Naive thymus-derived CD8-positive, alpha-beta T cell (primary cell): ENCODE data around the gene SPIB. TPM values are rescaled to one million over a fixed set of nuclear protein-coding genes. Genes with fewer than 3 reads are reported as not detected.

Source experiments
- ATAC-seq, 2 donors: fragments of 150-1000 bp; cut with Tn5 transposase in 1 of 2; sonication (Bioruptor Pico), chemical (Tn5 transposase) in 1 of 2; 1 replicate in 1 of 2; 2 replicates in 1 of 2; pipeline ENCODE4 v1.10.0; 2021; ENCODE audit warnings: mild to moderate bottlenecking in 2 of 2, moderate library complexity in 2 of 2
- POLR2A ChIA-PET: fragments of 350-600 bp; sonication (Branson Sonifier 250); formaldehyde crosslinking; loops from one replicate; lab custom pipeline; 2021; ENCODE audit warnings: antibody characterized with exemption; lab: Charles Lee
- DNase-seq, 10 donors: peaks; one replicate each; pipeline versions ENCODE4 v3.0.0 to v3.0.0-alpha.2; 2020 to 2022
- H3K27ac Mint-ChIP-seq, 10 donors: one replicate each; pipeline ENCODE4 v1.8.0; 2020 to 2022; ENCODE audit warnings: mild to moderate bottlenecking in 10 of 10, mixed read lengths in 10 of 10, moderate library complexity in 4 of 10, inconsistent platforms in 1 of 10
- H3K27me3 Mint-ChIP-seq, 5 donors: one replicate each; pipeline ENCODE4 v1.8.0; 2021 to 2022; ENCODE audit warnings: mixed read lengths in 5 of 5
- H3K36me3 Mint-ChIP-seq, 3 donors: one replicate each; pipeline ENCODE4 v1.8.0; 2020 to 2022; ENCODE audit warnings: mixed read lengths in 3 of 3, mild to moderate bottlenecking in 2 of 3, inconsistent platforms in 1 of 3
- H3K4me1 Mint-ChIP-seq, 4 donors: one replicate each; pipeline ENCODE4 v1.8.0; 2021 to 2022; ENCODE audit warnings: mixed read lengths in 4 of 4
- H3K4me3 Mint-ChIP-seq, 10 donors: one replicate each; pipeline ENCODE4 v1.8.0; 2020 to 2022; ENCODE audit warnings: mild to moderate bottlenecking in 10 of 10, mixed read lengths in 10 of 10, moderate library complexity in 6 of 10, inconsistent platforms in 1 of 10
- H3K9me3 Mint-ChIP-seq, 9 donors: one replicate each; pipeline ENCODE4 v1.8.0; 2020 to 2022; ENCODE audit warnings: mixed read lengths in 9 of 9, mild to moderate bottlenecking in 3 of 9, inconsistent platforms in 1 of 9, moderate library complexity in 1 of 9
- polyA plus RNA-seq, 3 donors: library from polyadenylated mRNA; unstranded; fragments of 300-500 nt; fragmentation: Illumina TruSeq; gene quantifications; one replicate each; pipeline ENCODE4 v1.2.3, GENCODE V29; 2021
- total RNA-seq, 8 experiments: library from RNA in 2 of 8; stranded (reverse) in 2 of 8; gene quantifications; one replicate each; pipeline ENCODE4 v1.2.3 and lab custom pipeline; 2021 to 2026

The SPIB gene
- total and polyA plus RNA-seq, 5 experiments from 2014 or later, result 0.10 to 5.6 (median 2.4) TPM; not detected in 1

DNA sequence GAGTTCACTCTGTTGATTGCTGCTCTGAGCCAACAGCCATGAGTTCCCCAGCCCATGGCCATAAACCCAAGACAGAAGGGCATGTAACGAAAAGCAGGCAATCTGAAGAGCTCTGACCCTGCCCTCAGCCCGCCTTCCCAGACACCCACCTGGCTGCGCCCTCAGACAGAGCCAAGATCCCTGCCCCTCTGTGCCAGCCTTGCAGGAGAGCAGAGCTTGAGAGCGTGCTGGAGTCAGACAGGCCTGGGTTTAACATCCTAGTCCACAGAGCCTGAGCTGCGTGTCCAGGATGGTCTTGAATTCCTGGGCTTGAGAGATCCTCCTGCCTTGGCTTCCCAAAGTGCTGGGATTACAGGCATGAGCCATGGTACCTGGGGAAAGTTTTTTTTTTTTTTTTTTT lies 38.6 kb downstream of the SPIB start:
- DNase-seq, result no peak
- Mint-ChIP-seq H3K9me3 (no peaks in the 10 kb centered on the region), H3K4me1 (peaks cover 0 to 12% (median 5%) of the 10 kb centered on the region in 4 donors), H3K27ac (no peak overlapping the region), H3K4me3 (no peak overlapping the region), H3K36me3 (peaks cover 0 to 2% (median 0%) of the 10 kb centered on the region in 3 donors), H3K27me3 (peaks cover 14 to 43% (median 21%) of the 10 kb centered on the region in 5 donors)
- POLR2A ChIA-PET, result no interaction called here
- no peak for ATAC-seq

DNA sequence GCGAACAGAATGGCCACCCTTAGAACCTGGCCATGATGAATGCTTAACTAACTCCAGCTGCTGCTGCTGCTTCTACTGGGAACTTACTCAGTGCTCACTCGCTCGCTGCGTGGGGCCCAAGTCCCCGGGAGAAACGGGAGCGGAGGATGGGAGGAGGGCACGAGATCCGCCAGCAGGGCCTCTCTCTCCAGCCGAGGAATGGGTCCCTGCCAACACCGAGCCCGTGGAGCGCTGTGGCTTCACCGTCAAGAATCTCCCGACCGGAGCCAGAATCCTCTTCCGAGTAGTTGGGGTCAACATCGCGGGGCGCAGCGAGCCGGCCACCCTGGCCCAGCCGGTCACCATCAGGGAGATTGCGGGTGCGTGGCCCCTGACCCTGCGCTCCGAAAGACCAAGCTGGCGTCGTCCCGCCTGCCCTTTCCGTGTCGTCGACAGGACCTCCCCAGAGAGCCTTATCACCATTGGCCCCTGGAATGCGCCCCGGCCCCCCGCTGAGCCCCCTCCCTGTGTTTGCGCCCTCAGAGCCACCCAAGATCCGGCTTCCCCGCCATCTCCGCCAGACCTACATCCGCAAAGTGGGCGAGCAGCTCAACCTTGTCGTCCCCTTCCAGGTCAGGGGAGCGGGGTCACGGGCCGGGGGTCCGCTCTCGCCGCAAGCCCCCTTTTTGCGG lies 39.8 kb downstream of the SPIB start:
- H3K27me3 Mint-ChIP-seq, result peaks cover 16 to 46% (median 30%) of the 10 kb centered on the region in 5 donors
- H3K9me3 Mint-ChIP-seq, result no peaks in the 10 kb centered on the region
- peaks cover 0 to 2% (median 0%) of the 10 kb centered on the region in 3 donors for H3K36me3 Mint-ChIP-seq
- no peak for ATAC-seq
- no peak for DNase-seq
- no peak overlapping the region for H3K27ac Mint-ChIP-seq
- POLR2A ChIA-PET, result interaction anchor here (0.6 kb wide), 1 partner anchor 90 kb away, joined by 6 read pairs; no protein-coding TSS in a partner anchor
- peaks cover 0 to 12% (median 5%) of the 10 kb centered on the region in 4 donors for H3K4me1 Mint-ChIP-seq
- no peak overlapping the region for H3K4me3 Mint-ChIP-seq

DNA sequence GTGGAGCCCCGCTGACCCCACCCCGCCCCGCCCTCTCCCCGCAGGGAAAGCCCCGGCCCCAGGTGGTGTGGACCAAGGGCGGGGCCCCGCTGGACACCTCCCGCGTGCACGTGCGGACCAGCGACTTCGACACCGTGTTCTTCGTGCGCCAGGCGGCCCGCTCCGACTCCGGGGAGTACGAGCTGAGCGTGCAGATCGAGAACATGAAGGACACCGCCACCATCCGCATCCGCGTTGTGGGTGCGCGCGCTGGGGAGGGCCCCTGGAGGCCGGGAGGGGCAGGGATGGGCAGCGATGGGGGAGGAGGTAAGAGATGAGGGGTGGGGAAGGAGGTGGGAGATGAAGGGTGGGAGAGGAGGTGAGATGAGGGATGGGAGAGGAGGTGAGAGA lies 40.3 kb downstream of the SPIB start:
- Mint-ChIP-seq H3K27me3 (peaks cover 16 to 46% (median 30%) of the 10 kb centered on the region in 5 donors), H3K4me1 (peaks cover 0 to 12% (median 5%) of the 10 kb centered on the region in 4 donors)
- POLR2A ChIA-PET, result interaction anchor here (0.6 kb wide), 1 partner anchor 91 kb away, joined by 6 read pairs; no protein-coding TSS in a partner anchor

GRCh38 chr19:50459638-50460037 lies 40.9 kb downstream of the SPIB start:
- POLR2A ChIA-PET, result no interaction called here
- no peak overlapping the region for H3K27ac Mint-ChIP-seq
- peaks cover 16 to 47% (median 30%) of the 10 kb centered on the region in 5 donors for H3K27me3 Mint-ChIP-seq

More for the DNA sequence above, 40.3 kb downstream of the SPIB start:
- H3K9me3 Mint-ChIP-seq, result no peaks in the 10 kb centered on the region
- H3K36me3 Mint-ChIP-seq, result peaks cover 0 to 2% (median 0%) of the 10 kb centered on the region in 3 donors
- H3K4me3 Mint-ChIP-seq, result no peak overlapping the region
- DNase-seq (no peak), ATAC-seq (no peak)
- no peak overlapping the region for H3K27ac Mint-ChIP-seq

GRCh38 chr19:50460161-50460765 lies 41.5 kb downstream of the SPIB start:
- peak overlapping the region in 1 of 10 donors; percentile 68 for H3K27ac Mint-ChIP-seq
- H3K9me3 Mint-ChIP-seq, result no peaks in the 10 kb centered on the region
- H3K27me3 Mint-ChIP-seq, result peaks cover 16 to 48% (median 32%) of the 10 kb centered on the region in 5 donors
- POLR2A ChIA-PET, result interaction anchor here (0.8 to 3.3 kb wide), 2 partner anchors 91 to 102 kb away, joined by 6 to 15 read pairs; no protein-coding TSS in a partner anchor
- H3K4me3 Mint-ChIP-seq, result peak overlapping the region in 1 of 10 donors; percentile 39
- DNase-seq, result no peak
- peaks cover 0 to 2% (median 0%) of the 10 kb centered on the region in 3 donors for H3K36me3 Mint-ChIP-seq
- H3K4me1 Mint-ChIP-seq, result peaks cover 0 to 12% (median 5%) of the 10 kb centered on the region in 4 donors
- peak in 1 of 2 donors; percentile 35 for ATAC-seq

More at GRCh38 chr19:50459638-50460037, 40.9 kb downstream of the SPIB start:
- H3K9me3 Mint-ChIP-seq, result no peaks in the 10 kb centered on the region
- peaks cover 0 to 2% (median 0%) of the 10 kb centered on the region in 3 donors for H3K36me3 Mint-ChIP-seq
- peaks cover 0 to 12% (median 5%) of the 10 kb centered on the region in 4 donors for H3K4me1 Mint-ChIP-seq
- DNase-seq (no peak), ATAC-seq (no peak)
- no peak overlapping the region for H3K4me3 Mint-ChIP-seq

DNA sequence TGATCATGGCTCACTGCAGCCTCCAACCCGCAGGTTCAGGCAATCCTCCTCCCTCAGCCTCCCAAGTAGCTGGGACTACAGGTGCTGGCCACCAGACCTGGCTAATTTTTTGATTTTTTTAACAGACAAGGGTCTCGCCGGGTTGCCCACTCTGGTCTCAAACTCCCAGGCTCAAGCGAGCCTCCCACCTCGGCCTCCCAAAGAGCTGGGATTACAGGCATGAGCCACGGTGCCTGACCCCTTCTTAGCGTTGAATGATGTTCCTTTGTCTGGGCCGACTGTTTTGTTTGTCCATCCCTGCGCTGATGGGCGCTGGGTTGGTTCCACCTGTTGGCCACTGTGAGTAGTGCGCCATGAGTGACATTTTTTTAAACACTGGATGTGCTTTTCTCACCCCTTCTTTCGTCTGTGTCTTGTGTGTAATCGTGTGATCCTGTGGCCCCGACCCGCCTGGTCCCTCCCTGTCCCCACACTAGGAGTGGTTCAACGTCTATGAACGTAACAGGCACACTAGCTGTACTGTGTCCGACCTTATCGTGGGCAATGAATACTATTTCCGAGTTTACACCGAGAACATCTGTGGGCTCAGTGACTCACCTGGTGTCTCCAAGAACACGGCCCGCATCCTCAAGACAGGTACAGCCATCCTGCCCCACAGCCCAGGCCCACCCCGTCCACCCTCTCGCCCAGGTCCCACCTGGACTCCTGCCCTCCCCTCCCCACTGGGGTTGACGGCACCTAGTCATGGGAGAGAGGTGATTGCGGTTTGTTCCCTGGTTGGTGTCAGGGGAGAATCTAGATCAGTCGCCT lies 42.5 kb downstream of the SPIB start:
- Mint-ChIP-seq H3K36me3 (peaks cover 0 to 2% (median 0%) of the 10 kb centered on the region in 3 donors), H3K27me3 (peaks cover 9 to 45% (median 26%) of the 10 kb centered on the region in 5 donors), H3K4me1 (peaks cover 0 to 12% (median 5%) of the 10 kb centered on the region in 4 donors), H3K9me3 (no peaks in the 10 kb centered on the region), H3K4me3 (peak overlapping the region in 1 of 10 donors; percentile 16), H3K27ac (peak overlapping the region in 1 of 10 donors; percentile 1)
- POLR2A ChIA-PET, result interaction anchor here (3.3 kb wide), 1 partner anchor 103 kb away, joined by 15 read pairs; no protein-coding TSS in a partner anchor
- peak; percentile 26 to 74 (median 50) for DNase-seq
- peak; percentile 74 to 95 for ATAC-seq

GRCh38 chr19:50462970-50463369 lies 44.2 kb downstream of the SPIB start:
- POLR2A ChIA-PET, result interaction anchor here (3.3 kb wide), 1 partner anchor 105 kb away, joined by 15 read pairs; no protein-coding TSS in a partner anchor
- Mint-ChIP-seq H3K27ac (no peak overlapping the region), H3K9me3 (no peaks in the 10 kb centered on the region), H3K4me1 (peaks cover 0 to 12% (median 5%) of the 10 kb centered on the region in 4 donors), H3K4me3 (no peak overlapping the region), H3K27me3 (peaks cover 5 to 35% (median 22%) of the 10 kb centered on the region in 5 donors), H3K36me3 (peaks cover 0 to 2% (median 0%) of the 10 kb centered on the region in 3 donors)
- DNase-seq (no peak), ATAC-seq (no peak)

DNA sequence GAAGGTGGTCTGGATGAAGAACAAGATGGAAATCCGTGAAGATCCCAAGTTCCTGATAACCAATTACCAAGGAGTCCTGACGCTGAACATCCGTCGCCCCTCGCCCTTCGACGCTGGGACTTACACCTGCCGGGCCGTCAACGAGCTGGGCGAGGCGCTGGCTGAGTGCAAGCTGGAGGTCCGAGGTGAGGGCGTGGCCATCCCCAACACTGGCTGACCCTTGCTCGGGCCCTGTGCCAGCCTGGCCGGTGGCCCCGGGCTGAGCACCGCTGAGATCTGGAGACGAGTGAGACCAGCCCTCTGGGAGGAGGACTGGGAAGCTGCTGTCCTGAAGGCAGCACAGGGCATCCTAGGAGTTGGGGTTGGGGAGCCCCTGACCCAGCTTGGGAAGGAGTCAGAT lies 45.6 kb downstream of the SPIB start:
- DNase-seq (no peak), ATAC-seq (no peak)
- Mint-ChIP-seq H3K36me3 (peaks cover 0 to 2% (median 0%) of the 10 kb centered on the region in 3 donors), H3K9me3 (no peaks in the 10 kb centered on the region), H3K27ac (no peak overlapping the region), H3K27me3 (peaks cover 6 to 49% (median 22%) of the 10 kb centered on the region in 5 donors), H3K4me1 (peaks cover 0 to 12% (median 5%) of the 10 kb centered on the region in 4 donors), H3K4me3 (no peak overlapping the region)
- POLR2A ChIA-PET, result no interaction called here

GRCh38 chr19:50465000-50465399 lies 46.3 kb downstream of the SPIB start:
- Mint-ChIP-seq H3K4me1 (peaks cover 0 to 11% (median 5%) of the 10 kb centered on the region in 4 donors), H3K27me3 (peaks cover 5 to 45% (median 15%) of the 10 kb centered on the region in 5 donors), H3K27ac (no peak overlapping the region), H3K36me3 (peaks cover 0 to 2% (median 0%) of the 10 kb centered on the region in 3 donors), H3K9me3 (no peaks in the 10 kb centered on the region), H3K4me3 (no peak overlapping the region)
- DNase-seq (no peak), ATAC-seq (no peak)
- POLR2A ChIA-PET, result no interaction called here

DNA sequence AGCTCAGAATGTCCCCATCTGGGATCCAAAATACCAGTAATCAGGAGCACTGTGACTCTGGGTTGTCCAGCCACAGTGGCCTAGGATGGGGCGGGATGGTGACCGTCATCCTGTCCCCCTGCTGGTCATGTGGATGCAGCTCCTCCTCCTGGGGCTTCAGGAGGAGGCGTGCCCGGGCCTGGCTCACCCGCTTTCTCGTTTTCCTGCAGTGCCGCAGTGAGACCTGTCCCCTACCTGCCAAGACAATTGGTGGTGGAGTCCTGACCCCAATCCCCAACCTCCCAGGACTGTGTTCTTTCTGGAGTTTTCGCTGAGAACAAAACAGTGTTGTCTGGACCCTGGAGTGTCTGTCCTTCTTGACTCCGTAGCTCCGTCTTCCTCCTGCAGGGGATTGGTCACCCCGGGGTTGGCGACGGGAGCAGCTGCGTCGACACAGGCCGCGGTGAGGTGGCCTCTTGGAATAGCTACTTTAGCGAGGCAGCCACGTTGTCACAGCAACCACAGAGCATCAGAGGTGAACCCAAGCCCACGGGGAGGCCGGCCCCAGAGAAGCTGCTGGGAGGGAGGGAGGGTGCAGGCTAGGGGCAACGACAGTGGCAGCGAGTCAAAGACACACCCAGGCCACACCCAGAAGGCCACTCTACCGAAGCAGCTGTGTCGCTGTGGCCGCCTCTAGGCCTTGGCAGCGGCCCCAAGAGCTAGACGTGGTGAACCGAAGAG lies 47.4 kb downstream of the SPIB start:
- Mint-ChIP-seq H3K27me3 (peaks cover 5 to 41% (median 15%) of the 10 kb centered on the region in 5 donors), H3K4me3 (no peak overlapping the region), H3K36me3 (peaks cover 0 to 2% (median 0%) of the 10 kb centered on the region in 3 donors), H3K27ac (no peak overlapping the region), H3K4me1 (peaks cover 0 to 5% (median 3%) of the 10 kb centered on the region in 4 donors), H3K9me3 (no peaks in the 10 kb centered on the region)
- DNase-seq, result no peak
- no peak for ATAC-seq
- POLR2A ChIA-PET, result no interaction called here

DNA sequence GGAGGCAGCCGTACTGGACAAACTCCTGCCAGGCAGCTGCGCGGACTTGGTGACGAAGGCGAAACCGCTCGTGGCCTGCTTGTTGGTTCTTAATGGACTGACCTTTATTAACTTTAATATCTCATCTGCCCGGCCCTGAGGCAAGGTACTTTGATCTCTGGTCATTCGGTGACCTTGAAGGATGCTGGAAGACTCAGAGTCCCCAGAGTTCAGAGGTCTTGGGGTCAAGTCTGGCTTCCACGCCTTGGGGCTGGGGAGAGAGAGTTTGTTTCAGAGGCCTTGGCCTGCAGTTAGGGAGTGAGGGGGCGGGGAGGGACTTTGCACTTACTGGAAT lies 47.9 kb downstream of the SPIB start:
- DNase-seq (no peak), ATAC-seq (no peak)
- Mint-ChIP-seq H3K27ac (no peak overlapping the region), H3K27me3 (peaks cover 2 to 41% (median 15%) of the 10 kb centered on the region in 5 donors), H3K4me3 (no peak overlapping the region), H3K36me3 (no peaks in the 10 kb centered on the region), H3K9me3 (no peaks in the 10 kb centered on the region), H3K4me1 (no peaks in the 10 kb centered on the region)
- POLR2A ChIA-PET, result no interaction called here

- ATAC-seq (no peak), DNase-seq (no peak)
- peak overlapping the region in 1 of 10 donors; percentile 55 for H3K27ac Mint-ChIP-seq
- no peak overlapping the region for H3K4me3 Mint-ChIP-seq
- no peaks in the 10 kb centered on the region for H3K4me1 Mint-ChIP-seq
- no peaks in the 10 kb centered on the region for H3K36me3 Mint-ChIP-seq
- peaks cover 2 to 35% (median 12%) of the 10 kb centered on the region in 5 donors for H3K27me3 Mint-ChIP-seq
- POLR2A ChIA-PET, result no interaction called here
- no peaks in the 10 kb centered on the region for H3K9me3 Mint-ChIP-seq
Observed at GRCh38 chr19:50467566-50467965, 48.8 kb downstream of the SPIB start.
